ENCODE measurements around the gene ERCC4.

DNA sequence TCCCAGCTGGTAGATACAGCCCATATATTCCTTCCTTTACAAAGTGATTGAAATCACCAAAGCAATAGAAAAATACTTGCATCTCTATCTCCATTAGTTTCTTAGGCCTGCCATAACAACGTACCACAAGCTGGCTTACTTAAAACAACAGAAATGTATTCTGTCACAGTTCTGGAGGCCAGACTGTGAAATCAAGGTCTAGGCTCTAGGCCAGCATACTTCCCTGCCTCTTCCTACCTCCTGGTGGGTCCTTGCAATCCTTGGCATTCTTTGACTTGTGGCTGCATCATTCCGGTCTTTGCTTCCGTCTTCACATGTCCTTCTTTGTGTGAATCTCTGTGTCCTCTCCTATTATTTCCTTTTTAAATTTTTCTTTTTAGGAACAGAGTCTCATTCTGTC lies 62.5 kb downstream of the ERCC4 start:
- TF ChIP-seq SUZ12 (IDR thresholded peaks at IDR 0.05; ENCODE audit: extremely low read depth, insufficient read depth, insufficient read length) (no peak), YY1 (IDR thresholded peaks at IDR 0.05; ENCODE audit: insufficient read depth, insufficient read length) (no peak)

All from NT2/D1 (cell line).